Stimulated activated memory B cell treated with anti-CD40 and anti-IgM and Interleukin-4, amounts not matched to agents 10 μg/mL and 1 μg/mL and 100 μg/mL, for 72 hours (primary cell): Measurements from ENCODE around the gene NKAIN2.
"Not testable (repeated sequence)": the region's sequence is repeated elsewhere in the genome, so short reads cannot be mapped to it uniquely, and the experiment has no call there.

ENCODE experiments used
- ATAC-seq: fragments of 150-1000 bp; cut with Tn5 transposase; 2 replicates; pipeline ENCODE4 v1.10.0; 2021
- H3K27ac Mint-ChIP-seq: one replicate; pipeline ENCODE4 v1.8.0; 2022; ENCODE audit warnings: mild to moderate bottlenecking, mixed read lengths
- H3K27me3 Mint-ChIP-seq: one replicate; pipeline ENCODE4 v1.8.0; 2022; ENCODE audit warnings: mixed read lengths
- H3K36me3 Mint-ChIP-seq: one replicate; pipeline ENCODE4 v1.8.0; 2022; ENCODE audit warnings: mixed read lengths
- H3K4me1 Mint-ChIP-seq: one replicate; pipeline ENCODE4 v1.8.0; 2022; ENCODE audit warnings: mixed read lengths
- H3K4me3 Mint-ChIP-seq: one replicate; pipeline ENCODE4 v1.8.0; 2022; ENCODE audit warnings: mild to moderate bottlenecking, moderate library complexity, mixed read lengths
- H3K9me3 Mint-ChIP-seq: one replicate; pipeline ENCODE4 v1.8.0; 2022; ENCODE audit warnings: mixed read lengths

The NKAIN2 gene

GRCh38 chr6:124002377-124003081, 198.9 kb downstream of the NKAIN2 start:
- Mint-ChIP-seq H3K4me1 (no peaks in the 10 kb centered on the region), H3K36me3 (no peaks in the 10 kb centered on the region), H3K27ac (no peak overlapping the region), H3K4me3 (no peak overlapping the region), H3K27me3 (no peaks in the 10 kb centered on the region), H3K9me3 (peaks cover 3% of the 10 kb centered on the region)
- no peak for ATAC-seq

GRCh38 chr6:124007266-124007665, 203.6 kb downstream of the NKAIN2 start:
- H3K4me3 Mint-ChIP-seq = no peak overlapping the region

DNA sequence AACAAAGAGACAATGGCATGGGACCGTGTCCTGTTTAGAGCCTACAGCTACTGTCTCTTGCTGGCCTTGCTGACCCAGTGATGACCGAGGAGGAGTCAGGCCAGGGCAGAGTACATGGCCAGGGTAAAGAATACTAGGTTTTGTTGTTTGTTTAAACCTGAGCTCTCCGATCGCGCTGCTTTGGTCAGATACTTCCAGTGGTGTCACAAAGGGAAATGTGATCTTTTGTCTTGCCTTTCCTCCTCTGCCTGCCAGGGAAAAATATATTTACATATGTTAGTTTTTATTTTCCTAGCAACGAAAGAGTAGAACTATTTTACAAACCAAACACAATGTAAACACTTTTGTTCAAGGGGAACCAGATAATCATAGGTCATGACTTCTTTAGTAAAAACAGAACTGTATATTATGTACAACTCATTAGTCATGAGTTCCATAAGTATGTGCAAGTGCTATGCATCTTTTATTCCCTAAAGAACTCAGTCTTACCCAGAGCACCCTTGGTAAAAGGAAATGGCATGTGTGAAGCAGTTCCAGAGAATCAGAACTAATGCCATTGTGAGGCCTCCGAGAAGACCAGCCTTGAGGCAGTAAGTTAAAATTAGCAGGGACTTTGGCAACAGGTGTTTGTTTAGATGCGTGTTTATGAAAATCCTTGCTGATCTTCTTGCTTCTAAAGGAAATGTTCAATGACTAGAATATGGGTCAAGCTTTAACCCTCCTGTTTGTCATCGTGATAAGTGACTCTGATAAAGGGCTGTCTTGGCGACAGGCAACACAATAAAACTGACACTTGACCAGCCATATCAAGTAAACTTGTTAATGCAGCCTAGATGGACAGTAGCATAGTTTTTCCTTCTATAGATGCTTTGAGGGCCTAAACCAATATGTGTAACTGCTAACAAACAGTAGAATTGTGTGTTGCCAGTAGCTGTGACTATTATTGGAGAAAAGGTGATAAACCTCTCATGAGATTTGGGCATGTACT, 204.6 kb downstream of the NKAIN2 start:
- Mint-ChIP-seq H3K36me3 (no peaks in the 10 kb centered on the region), H3K4me1 (no peaks in the 10 kb centered on the region), H3K4me3 (no peak overlapping the region), H3K9me3 (peaks cover 3% of the 10 kb centered on the region), H3K27ac (no peak overlapping the region), H3K27me3 (no peaks in the 10 kb centered on the region)
- no peak for ATAC-seq

More at GRCh38 chr6:124007266-124007665, 203.6 kb downstream of the NKAIN2 start:
- no peak overlapping the region for H3K27ac Mint-ChIP-seq
- no peaks in the 10 kb centered on the region for H3K27me3 Mint-ChIP-seq
- ATAC-seq = no peak
- H3K4me1 Mint-ChIP-seq = no peaks in the 10 kb centered on the region
- H3K36me3 Mint-ChIP-seq = no peaks in the 10 kb centered on the region
- peaks cover 3% of the 10 kb centered on the region for H3K9me3 Mint-ChIP-seq

- Mint-ChIP-seq H3K9me3 (peaks cover 3% of the 10 kb centered on the region), H3K4me1 (no peaks in the 10 kb centered on the region), H3K36me3 (no peaks in the 10 kb centered on the region), H3K4me3 (no peak overlapping the region), H3K27me3 (no peaks in the 10 kb centered on the region), H3K27ac (no peak overlapping the region)
- no peak for ATAC-seq
Observed at GRCh38 chr6:124008988-124009765, 205.5 kb downstream of the NKAIN2 start.

- Mint-ChIP-seq H3K4me1 (no peaks in the 10 kb centered on the region), H3K27me3 (no peaks in the 10 kb centered on the region), H3K4me3 (no peak overlapping the region), H3K27ac (no peak overlapping the region), H3K9me3 (peaks cover 3% of the 10 kb centered on the region), H3K36me3 (no peaks in the 10 kb centered on the region)
- ATAC-seq = no peak
Observed at GRCh38 chr6:124010574-124010973, 206.9 kb downstream of the NKAIN2 start.

DNA sequence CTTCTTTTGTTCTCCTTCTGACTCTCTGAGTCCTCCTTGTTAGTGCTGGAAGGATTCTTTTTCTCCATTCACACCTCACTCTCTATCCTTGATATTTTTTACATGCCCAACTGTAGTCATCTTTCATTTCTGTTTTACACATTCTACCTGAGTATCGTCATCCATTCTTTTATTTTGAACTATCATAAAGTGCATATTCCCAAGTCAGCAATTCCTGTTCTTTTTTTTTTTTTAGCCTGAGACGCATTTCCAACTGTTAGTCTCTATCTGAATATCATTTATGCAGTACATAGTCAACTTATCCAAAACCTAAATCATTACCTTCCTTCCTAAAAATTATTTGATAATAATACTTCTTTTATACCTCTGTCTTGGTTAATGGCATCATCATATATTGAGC, 207.5 kb downstream of the NKAIN2 start:
- no peak for ATAC-seq
- Mint-ChIP-seq H3K36me3 (no peaks in the 10 kb centered on the region), H3K27ac (no peak overlapping the region), H3K27me3 (no peaks in the 10 kb centered on the region), H3K4me3 (no peak overlapping the region), H3K9me3 (no peaks in the 10 kb centered on the region), H3K4me1 (no peaks in the 10 kb centered on the region)

DNA sequence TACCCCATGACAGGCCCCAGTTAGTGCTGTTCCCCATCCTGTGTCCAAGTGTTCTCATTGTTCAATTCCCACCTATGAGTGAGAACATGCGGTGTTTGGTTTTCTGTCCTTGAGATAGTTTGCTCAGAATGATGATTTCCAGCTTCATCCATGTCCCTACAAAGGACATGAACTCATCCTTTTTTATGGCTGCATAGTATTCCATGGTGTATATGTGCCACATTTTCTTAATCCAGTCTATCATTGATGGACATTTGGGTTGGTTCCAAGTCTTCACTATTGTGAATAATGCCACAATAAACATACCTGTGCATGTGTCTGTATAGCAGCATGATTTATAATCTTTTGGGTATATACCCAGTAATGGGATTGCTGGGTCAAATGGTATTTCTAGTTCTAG, 218.4 kb downstream of the NKAIN2 start:
- ATAC-seq, H3K9me3 Mint-ChIP-seq, H3K27me3 Mint-ChIP-seq, H3K4me3 Mint-ChIP-seq, H3K36me3 Mint-ChIP-seq, H3K4me1 Mint-ChIP-seq, H3K27ac Mint-ChIP-seq: not testable (repeated sequence)

DNA sequence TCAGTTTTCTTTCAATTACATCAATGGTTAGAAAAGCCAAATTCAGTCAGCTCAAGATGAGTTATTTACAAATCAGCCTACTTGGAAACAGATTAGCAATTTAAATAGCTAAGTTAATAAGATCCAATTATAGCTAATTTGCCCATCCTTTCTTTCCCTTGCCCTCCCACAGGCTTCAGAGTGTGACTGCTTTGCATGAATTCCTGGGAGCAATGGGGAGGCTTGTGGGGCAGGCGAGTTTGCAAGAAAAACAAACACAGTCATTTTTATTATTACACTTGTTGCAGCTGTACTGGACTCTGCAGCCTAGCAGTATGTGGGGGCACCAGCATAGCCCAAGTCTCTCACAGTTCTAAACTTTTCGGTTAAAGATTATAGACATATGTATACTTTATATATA, 219.0 kb downstream of the NKAIN2 start:
- H3K36me3 Mint-ChIP-seq = no peaks in the 10 kb centered on the region
- no peak for ATAC-seq
- H3K9me3 Mint-ChIP-seq = peaks cover 7% of the 10 kb centered on the region
- no peaks in the 10 kb centered on the region for H3K27me3 Mint-ChIP-seq
- no peak overlapping the region for H3K27ac Mint-ChIP-seq
- no peak overlapping the region for H3K4me3 Mint-ChIP-seq
- H3K4me1 Mint-ChIP-seq = no peaks in the 10 kb centered on the region

GRCh38 chr6:124026694-124027093, 223.0 kb downstream of the NKAIN2 start:
- Mint-ChIP-seq H3K36me3 (no peaks in the 10 kb centered on the region), H3K27ac (no peak overlapping the region), H3K9me3 (peaks cover 7% of the 10 kb centered on the region), H3K4me3 (no peak overlapping the region), H3K27me3 (no peaks in the 10 kb centered on the region), H3K4me1 (no peaks in the 10 kb centered on the region)
- no peak for ATAC-seq

GRCh38 chr6:124027392-124027791, 223.7 kb downstream of the NKAIN2 start:
- no peak overlapping the region for H3K4me3 Mint-ChIP-seq
- no peak for ATAC-seq
- no peaks in the 10 kb centered on the region for H3K36me3 Mint-ChIP-seq
- no peaks in the 10 kb centered on the region for H3K27me3 Mint-ChIP-seq
- H3K27ac Mint-ChIP-seq = no peak overlapping the region
- H3K9me3 Mint-ChIP-seq = peaks cover 7% of the 10 kb centered on the region
- H3K4me1 Mint-ChIP-seq = no peaks in the 10 kb centered on the region

DNA sequence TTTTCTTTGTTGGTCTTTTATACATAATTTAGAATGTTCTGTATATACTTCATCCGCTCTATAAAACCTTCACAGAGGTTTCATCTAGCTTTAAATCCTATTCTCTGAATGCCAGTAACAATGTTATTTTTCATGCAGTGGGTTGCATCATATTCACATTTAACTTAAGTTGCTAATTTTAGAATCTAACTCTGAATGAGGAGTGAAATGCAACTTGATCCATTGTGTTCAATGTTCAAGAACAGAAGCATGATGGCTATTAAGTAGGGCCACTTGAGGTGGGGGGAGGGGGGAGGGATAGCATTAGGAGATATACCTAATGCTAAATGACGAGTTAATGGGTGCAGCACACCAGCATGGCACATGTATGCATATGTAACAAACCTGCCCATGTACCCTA, 224.5 kb downstream of the NKAIN2 start:
- Mint-ChIP-seq H3K27me3 (no peaks in the 10 kb centered on the region), H3K9me3 (peaks cover 7% of the 10 kb centered on the region), H3K4me3 (no peak overlapping the region), H3K27ac (no peak overlapping the region), H3K4me1 (no peaks in the 10 kb centered on the region), H3K36me3 (no peaks in the 10 kb centered on the region)
- ATAC-seq = no peak

DNA sequence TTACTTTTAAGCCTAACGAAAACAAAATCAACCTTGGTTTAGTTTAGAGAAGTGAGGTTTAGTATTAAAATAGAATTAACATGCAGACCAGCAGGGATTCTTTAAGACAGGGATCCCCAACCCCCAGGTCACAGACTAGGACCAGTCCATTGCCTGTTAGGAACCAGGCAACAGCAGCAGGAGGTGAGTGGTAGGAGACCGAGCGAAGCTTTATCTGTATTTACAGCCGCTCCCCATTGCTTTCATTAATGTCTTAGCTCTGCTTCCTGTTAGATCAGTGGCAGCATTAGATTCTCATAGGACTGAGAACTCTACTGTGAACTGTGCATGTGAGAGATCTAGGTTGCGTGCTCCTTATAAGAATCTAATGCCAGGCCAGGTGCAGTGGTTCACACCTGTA, 225.9 kb downstream of the NKAIN2 start:
- Mint-ChIP-seq H3K36me3 (no peaks in the 10 kb centered on the region), H3K9me3 (peaks cover 7% of the 10 kb centered on the region), H3K27me3 (no peaks in the 10 kb centered on the region), H3K27ac (no peak overlapping the region), H3K4me1 (no peaks in the 10 kb centered on the region), H3K4me3 (no peak overlapping the region)
- no peak for ATAC-seq

DNA sequence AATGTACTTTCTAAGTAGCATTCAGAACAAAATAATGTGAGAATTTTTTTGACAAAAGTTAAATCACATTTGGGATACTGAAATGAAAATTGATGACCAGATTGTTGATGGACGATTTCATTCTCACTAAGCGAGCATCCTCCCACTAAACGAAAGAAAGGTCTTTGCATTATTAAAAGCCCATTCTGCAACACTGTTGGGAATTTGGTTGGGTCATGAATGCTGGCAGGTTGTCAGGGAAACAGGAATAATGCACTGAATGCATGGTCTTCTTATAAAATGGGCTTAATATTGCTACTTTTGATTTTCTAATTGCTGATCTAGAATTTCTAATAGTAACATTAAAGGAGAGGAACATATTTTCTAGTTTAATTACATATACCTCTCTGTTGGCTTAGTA, 229.8 kb downstream of the NKAIN2 start:
- H3K4me3 Mint-ChIP-seq = no peak overlapping the region
- H3K27me3 Mint-ChIP-seq = no peaks in the 10 kb centered on the region
- H3K36me3 Mint-ChIP-seq = no peaks in the 10 kb centered on the region
- H3K4me1 Mint-ChIP-seq = no peaks in the 10 kb centered on the region
- no peak overlapping the region for H3K27ac Mint-ChIP-seq
- H3K9me3 Mint-ChIP-seq = peaks cover 3% of the 10 kb centered on the region
- no peak for ATAC-seq

GRCh38 chr6:124036384-124036783, 232.7 kb downstream of the NKAIN2 start:
- Mint-ChIP-seq H3K27ac (no peak overlapping the region), H3K36me3 (no peaks in the 10 kb centered on the region), H3K4me1 (no peaks in the 10 kb centered on the region), H3K9me3 (peaks cover 3% of the 10 kb centered on the region), H3K4me3 (no peak overlapping the region), H3K27me3 (no peaks in the 10 kb centered on the region)
- no peak for ATAC-seq

GRCh38 chr6:124040655-124041054, 237.0 kb downstream of the NKAIN2 start:
- no peak for ATAC-seq
- Mint-ChIP-seq H3K36me3 (no peaks in the 10 kb centered on the region), H3K4me3 (no peak overlapping the region), H3K27me3 (no peaks in the 10 kb centered on the region), H3K9me3 (peaks cover 3% of the 10 kb centered on the region), H3K4me1 (no peaks in the 10 kb centered on the region), H3K27ac (no peak overlapping the region)
